Dermis microvascular lymphatic vessel endothelial cell (primary cell): ENCODE results near the gene SHANK2. TPM values are rescaled to one million over a fixed set of nuclear protein-coding genes. Genes with fewer than 3 reads are reported as not detected.

Source experiments
- DNase-seq, 2 donors: peaks; one replicate each; pipeline versions ENCODE4 v3.0.0 to v3.0.0-alpha.2; 2010; ENCODE audit warnings: low read depth in 2 of 2
- total RNA-seq: library from RNA; depleted of rRNA; stranded (reverse); fragments of >200 nt; gene quantifications from 2 replicates; pipeline ENCODE4 v1.2.1, GENCODE V29; 2014

Gene SHANK2
- total RNA-seq, 1 donor from 2014 or later: under 0.01 TPM

- no peak for DNase-seq
Measured at GRCh38 chr11:71269603-71270511, 17.5 kb upstream of the SHANK2 start.

GRCh38 chr11:71268706-71269321, 16.4 kb upstream of the SHANK2 start:
- no peak for DNase-seq

GRCh38 chr11:71267807-71268421, 15.5 kb upstream of the SHANK2 start:
- DNase-seq: no peak

- DNase-seq: no peak
Measured at GRCh38 chr11:71266114-71266833, 13.9 kb upstream of the SHANK2 start.

- no peak for DNase-seq
Measured at GRCh38 chr11:71265559-71266092, 13.2 kb upstream of the SHANK2 start.

GRCh38 chr11:71263386-71263785, 11.0 kb upstream of the SHANK2 start:
- no peak for DNase-seq

GRCh38 chr11:71255800-71256479, 3.6 kb upstream of the SHANK2 start:
- DNase-seq: no peak

- DNase-seq: no peak
Measured at GRCh38 chr11:71255323-71255722, 2.9 kb upstream of the SHANK2 start.

GRCh38 chr11:71253794-71254193, 1.4 kb upstream of the SHANK2 start:
- no peak for DNase-seq

GRCh38 chr11:71252770-71253730, 673 bp upstream of the SHANK2 start:
- no peak for DNase-seq

- DNase-seq: no peak
Measured at GRCh38 chr11:71251761-71252268, 562 bp downstream of the SHANK2 start.

GRCh38 chr11:71251151-71251721, 1.1 kb downstream of the SHANK2 start:
- DNase-seq: no peak

GRCh38 chr11:71250523-71251150, 1.7 kb downstream of the SHANK2 start:
- DNase-seq: no peak

GRCh38 chr11:71249301-71249700, 3.1 kb downstream of the SHANK2 start:
- DNase-seq: no peak

GRCh38 chr11:71248656-71249055, 3.7 kb downstream of the SHANK2 start:
- no peak for DNase-seq

GRCh38 chr11:71248251-71248570, 4.2 kb downstream of the SHANK2 start:
- no peak for DNase-seq

GRCh38 chr11:71247551-71248250, 4.7 kb downstream of the SHANK2 start:
- no peak for DNase-seq

GRCh38 chr11:71246559-71246958, 5.8 kb downstream of the SHANK2 start:
- DNase-seq: no peak
